ENCODE measurements around the gene IER2. TPM values are rescaled to one million over a fixed set of nuclear protein-coding genes. Genes with fewer than 3 reads are reported as not detected.

Gene IER2
- total and polyA plus RNA-seq, 9 of the 15 experiments (the other 6 are each of a cell fraction or from before 2014, with no cell fraction given): 4.5 to 205 (median 23.7) TPM

DNA sequence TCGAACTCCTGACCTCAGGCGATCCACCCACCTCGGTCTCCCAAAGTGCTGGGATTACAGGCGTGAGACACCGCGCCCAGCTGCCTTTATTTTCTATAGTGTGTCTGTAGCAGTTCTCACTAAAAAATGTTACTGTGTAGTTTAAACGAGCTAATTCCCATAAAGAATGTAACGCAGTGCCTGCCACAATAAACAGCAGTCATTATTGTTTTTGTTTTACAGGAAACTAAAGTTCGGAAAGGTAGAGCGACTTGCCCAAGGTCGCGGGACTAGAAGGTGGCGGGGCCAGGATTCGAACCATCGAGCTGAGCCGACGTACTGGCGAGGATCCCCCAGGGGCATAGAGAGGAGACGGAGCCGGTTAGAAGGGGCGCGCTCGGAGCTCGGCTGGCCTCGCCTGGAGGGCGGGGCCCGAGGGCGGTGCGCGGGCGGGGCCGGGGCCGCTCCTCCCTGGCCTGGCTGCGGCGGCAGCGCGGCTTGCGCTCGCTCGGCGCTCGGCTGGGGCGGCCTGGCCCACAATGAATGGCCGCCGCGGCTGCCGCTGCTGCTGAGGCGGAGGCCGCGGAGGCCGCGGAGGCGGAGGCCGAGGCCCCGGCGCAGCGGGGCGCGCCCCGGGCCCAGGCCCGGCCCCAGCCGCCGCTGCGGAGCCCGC, 32.3 kb upstream of the IER2 start, which contains the start of gene NACC1 (continued):
- 0 out of 4 replicates have a peak, but pooled peaks of 1 of the 2 experiments have one; percentile 9 for TF ChIP-seq RAD21 (CRISPR knock-in tag; conservative IDR thresholded peaks at IDR 0.05 in 1 of 2, IDR thresholded peaks at IDR 0.05 in 1 of 2)
- peak; percentile 56; the same call in 1 of the 2 replicates for TF ChIP-seq GABPA (tag; conservative IDR thresholded peaks at IDR 0.05; ENCODE audit: low read depth)

DNA sequence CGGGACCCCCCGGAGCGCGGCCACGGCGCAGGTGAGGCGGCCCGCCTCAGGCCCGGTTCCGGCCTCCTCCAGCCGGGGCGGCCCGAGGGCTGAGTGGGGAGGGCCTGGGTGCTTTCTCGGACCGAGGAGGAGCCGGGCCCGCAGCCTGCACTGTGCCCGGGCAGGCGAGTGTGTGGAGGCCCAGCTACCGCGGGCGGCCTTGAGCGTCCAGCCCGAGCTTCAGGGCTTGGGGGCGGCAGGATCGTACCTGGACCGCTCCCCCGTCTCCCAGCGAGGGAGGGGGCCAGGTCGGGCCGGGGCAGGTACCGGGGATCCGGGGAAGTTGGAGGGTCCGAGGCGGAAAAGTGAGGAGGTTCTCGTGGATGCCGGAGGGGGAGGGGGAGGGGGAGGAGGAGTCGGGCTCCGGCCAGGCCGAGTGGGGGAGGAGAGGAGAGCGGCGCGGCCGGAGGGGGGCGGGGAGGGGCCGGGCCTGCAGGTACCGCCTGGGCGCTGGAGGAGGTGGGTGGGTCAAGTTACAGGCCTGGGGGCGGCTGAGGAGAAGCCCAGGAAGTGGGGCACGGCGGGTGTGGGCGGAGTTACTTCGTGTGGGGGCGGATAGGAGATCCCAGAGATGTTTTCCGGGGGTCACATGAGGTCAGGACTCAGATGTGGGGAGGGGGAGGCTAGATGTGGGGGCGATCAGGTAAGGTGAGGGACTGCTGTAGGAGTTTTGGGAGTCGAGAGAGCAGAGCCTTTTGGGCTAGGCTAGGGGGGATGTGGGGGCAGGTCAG, 31.6 kb upstream of the IER2 start:
- FAIRE-seq: peak; percentile 51
- Histone ChIP-seq H3K9me3 (replicated peaks; ENCODE audit: control insufficient read depth, insufficient read depth, low read depth, low read length) (no peaks in the 10 kb centered on the region), H3K4me2 (ENCODE audit: insufficient read depth, low read length) (peak overlapping the region; percentile 88), H2AFZ (ENCODE audit: low read depth, low read length) (peak overlapping the region; percentile 41), H3K27me3 (ENCODE audit: control insufficient read depth in 2 of 2, insufficient read depth in 2 of 2, low read length in 2 of 2) (no peaks in the 10 kb centered on the region), H3K79me2 (ENCODE audit: control insufficient read depth, insufficient read depth, low read length) (peaks cover 88% of the 10 kb centered on the region), H4K20me1 (replicated peaks; ENCODE audit: control insufficient read depth, insufficient read depth, low read length) (peaks cover 44% of the 10 kb centered on the region), H3K27ac (ENCODE audit: extremely low read depth, low read depth, low read length) (peak overlapping the region; percentile 95), H3K4me1 (replicated peaks in 1 of 2; ENCODE audit: control insufficient read depth in 2 of 2, insufficient read depth in 2 of 2, low read length in 2 of 2) (peaks cover 21 to 56% of the 10 kb centered on the region in 2 experiments; a peak in 4 of 5 replicates), H3K36me3 (ENCODE audit: control insufficient read depth, insufficient read depth, low read length) (peaks cover 64% of the 10 kb centered on the region), H3K9me1 (ENCODE audit: control insufficient read depth, insufficient read depth, low read length) (peaks cover 12% of the 10 kb centered on the region), H3K9ac (ENCODE audit: insufficient read depth in 1 of 2, low read depth in 2 of 2, low read length in 2 of 2) (peak overlapping the region; percentile 91 to 97), H3K4me3 (peak overlapping the region; percentile 99)
- in situ Hi-C loops (cut with MboI): no loop called here
- DNase-seq (ENCODE audit: extremely low read depth in 1 of 4, low spot score in 3 of 4): peak; percentile 91 to 96 (median 94)
- CTCF ChIA-PET (ENCODE audit: low intra/inter-chr PET ratio): no interaction called here
- BruUV-seq (replicated peaks): no TSS peak
- intact Hi-C loops (cut with micrococcal nuclease): loop anchor here (2.0 kb wide), 1 partner anchor 32 kb away; the partner anchor contains the start of genes IER2 and STX10
- under 1% methylated on average over 26 of the region's 57 CpGs for WGBS (ENCODE audit: insufficient coverage, low coverage, missing lambda C conversion rate)
- POLR2A ChIA-PET: interaction anchor here (0.6 to 4.9 kb wide), 16 partner anchors 10 to 163 kb away, joined by 3 to 31 read pairs (median 5); partner anchors contain the start of genes IER2 and STX10
- peak; percentile 79 for ATAC-seq
- TF ChIP-seq CBFA2T3 (IDR thresholded peaks at IDR 0.05): peak; percentile 38; the same call in 1 of the 2 replicates
- TF ChIP-seq, protein P1, sequence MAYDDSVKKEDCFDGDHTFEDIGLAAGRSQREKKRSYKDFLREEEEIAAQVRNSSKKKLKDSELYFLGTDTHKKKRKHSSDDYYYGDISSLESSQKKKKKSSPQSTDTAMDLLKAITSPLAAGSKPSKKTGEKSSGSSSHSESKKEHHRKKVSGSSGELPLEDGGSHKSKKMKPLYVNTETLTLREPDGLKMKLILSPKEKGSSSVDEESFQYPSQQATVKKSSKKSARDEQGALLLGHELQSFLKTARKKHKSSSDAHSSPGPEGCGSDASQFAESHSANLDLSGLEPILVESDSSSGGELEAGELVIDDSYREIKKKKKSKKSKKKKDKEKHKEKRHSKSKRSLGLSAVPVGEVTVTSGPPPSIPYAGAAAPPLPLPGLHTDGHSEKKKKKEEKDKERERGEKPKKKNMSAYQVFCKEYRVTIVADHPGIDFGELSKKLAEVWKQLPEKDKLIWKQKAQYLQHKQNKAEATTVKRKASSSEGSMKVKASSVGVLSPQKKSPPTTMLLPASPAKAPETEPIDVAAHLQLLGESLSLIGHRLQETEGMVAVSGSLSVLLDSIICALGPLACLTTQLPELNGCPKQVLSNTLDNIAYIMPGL (CRISPR knock-in tag; IDR thresholded peaks at IDR 0.05): no peak
- TF ChIP-seq ZNF165 (CRISPR knock-in tag; IDR thresholded peaks at IDR 0.05; ENCODE audit: borderline replicate concordance): no peak
- TF ChIP-seq ZNF780A (CRISPR knock-in tag; IDR thresholded peaks at IDR 0.05): no peak
- TF ChIP-seq HCFC1 (IDR thresholded peaks at IDR 0.05; ENCODE audit: low read depth, low read length): no peak
- no peak for TF ChIP-seq ZNF764 (CRISPR knock-in tag; IDR thresholded peaks at IDR 0.05; ENCODE audit: low read depth)
- TF ChIP-seq ZNF134 (CRISPR knock-in tag; conservative IDR thresholded peaks at IDR 0.05): no peak
- TF ChIP-seq NFRKB (IDR thresholded peaks at IDR 0.05; ENCODE audit: low read depth): peak; percentile 75
- no peak for TF ChIP-seq ZFP1 (CRISPR knock-in tag; IDR thresholded peaks at IDR 0.05)
- no peak for TF ChIP-seq TEAD2 (tag; IDR thresholded peaks at IDR 0.05)
- no peak for TF ChIP-seq POLR3A (IDR thresholded peaks at IDR 0.05; ENCODE audit: borderline replicate concordance, extremely low read depth, insufficient read depth, insufficient read length)
- no peak for TF ChIP-seq POU5F1 (IDR thresholded peaks at IDR 0.05; ENCODE audit: borderline replicate concordance, low read depth, low read length, partially characterized antibody)
- TF ChIP-seq ZNF217 (CRISPR knock-in tag; IDR thresholded peaks at IDR 0.05): no peak
- no peak for TF ChIP-seq POLR2H (tag; IDR thresholded peaks at IDR 0.05; ENCODE audit: low read depth)
